Body of pancreas (tissue), 4 donors: ENCODE measurements around the gene SURF4. TPM values are rescaled to one million over a fixed set of nuclear protein-coding genes. Genes with fewer than 3 reads are reported as not detected.

Experiments
- ATAC-seq: fragments of 150-250 bp; one replicate; pipeline ENCODE4 v1.9.1; 2016
- DNase-seq, 4 donors: peaks; one replicate each; pipeline ENCODE4 v3.0.0-alpha.2; 2019
- H3K27ac ChIP-seq, 4 donors: fragments of 200-600 bp; sonication (generic); 1 replicate in 3 of 4; 2 replicates in 1 of 4; pipeline versions ENCODE4 v1.5.1 to v1.6.1; 2016 to 2019; ENCODE audit warnings: mild to moderate bottlenecking in 1 of 4, mixed read lengths in 1 of 4, moderate library complexity in 1 of 4
- H3K27me3 ChIP-seq, 2 donors: fragments of 200-600 bp; sonication (generic); one replicate each; pipeline ENCODE4 v1.6.0; 2016; ENCODE audit warnings: mild to moderate bottlenecking in 1 of 2
- H3K36me3 ChIP-seq, 2 donors: fragments of 200-600 bp; sonication (generic); replicated peaks in 1 of 2; 2 replicates each; pipeline ENCODE4 v1.5.1; 2016; ENCODE audit warnings: low read depth in 2 of 2; ENCODE audit not compliant: insufficient read depth in 1 of 2
- H3K4me1 ChIP-seq: fragments of 200-600 bp; sonication (generic); one replicate; pipeline ENCODE4 v1.6.0; 2016
- H3K4me3 ChIP-seq, 2 donors: fragments of 200-600 bp; sonication (generic); 1 replicate in 1 of 2; 2 replicates in 1 of 2; pipeline ENCODE4 v1.5.1; 2016 to 2019
- H3K9me3 ChIP-seq, 3 donors: fragments of 200-600 bp; sonication (generic); 1 replicate in 2 of 3; 2 replicates in 1 of 3; pipeline ENCODE4 v1.5.1; 2016
- POLR2A ChIP-seq, 3 donors: fragments of 450-650 bp; IDR thresholded peaks; one replicate each; pipeline ENCODE4 v1.6.1; 2016; ENCODE audit warnings: antibody characterized with exemption in 3 of 3, mild to moderate bottlenecking in 2 of 3
- WGBS, 2 donors: methylation state at CpG; one replicate each; pipeline ENCODE4 v1.1.5; 2017; 5-methylcytosine and 5-hydroxymethylcytosine counted together
- intact Hi-C: fragments of 100-400 bp; cut with DNase I; formaldehyde crosslinking; loops from one replicate; pipeline ENCODE4 v1.15.1; 2023
- total RNA-seq, 2 donors: library from RNA; depleted of rRNA; stranded (reverse); fragments of >200 nt; gene quantifications; one replicate each; pipeline ENCODE4 v1.1.0, GENCODE V29; 2016
- TF ChIP-seq, protein P1 (sequence below), 7 experiments: fragments of 450-650 bp in 4 of 7; fragments of 200-600 bp in 3 of 7; sonication (generic) in 3 of 7; IDR thresholded peaks; one replicate each; pipeline ENCODE4 v1.5.1; 2016 to 2019; ENCODE audit warnings: antibody characterized with exemption in 7 of 7

Gene SURF4
- total RNA-seq, 2 donors from 2014 or later, result 93.9 to 109 TPM

DNA sequence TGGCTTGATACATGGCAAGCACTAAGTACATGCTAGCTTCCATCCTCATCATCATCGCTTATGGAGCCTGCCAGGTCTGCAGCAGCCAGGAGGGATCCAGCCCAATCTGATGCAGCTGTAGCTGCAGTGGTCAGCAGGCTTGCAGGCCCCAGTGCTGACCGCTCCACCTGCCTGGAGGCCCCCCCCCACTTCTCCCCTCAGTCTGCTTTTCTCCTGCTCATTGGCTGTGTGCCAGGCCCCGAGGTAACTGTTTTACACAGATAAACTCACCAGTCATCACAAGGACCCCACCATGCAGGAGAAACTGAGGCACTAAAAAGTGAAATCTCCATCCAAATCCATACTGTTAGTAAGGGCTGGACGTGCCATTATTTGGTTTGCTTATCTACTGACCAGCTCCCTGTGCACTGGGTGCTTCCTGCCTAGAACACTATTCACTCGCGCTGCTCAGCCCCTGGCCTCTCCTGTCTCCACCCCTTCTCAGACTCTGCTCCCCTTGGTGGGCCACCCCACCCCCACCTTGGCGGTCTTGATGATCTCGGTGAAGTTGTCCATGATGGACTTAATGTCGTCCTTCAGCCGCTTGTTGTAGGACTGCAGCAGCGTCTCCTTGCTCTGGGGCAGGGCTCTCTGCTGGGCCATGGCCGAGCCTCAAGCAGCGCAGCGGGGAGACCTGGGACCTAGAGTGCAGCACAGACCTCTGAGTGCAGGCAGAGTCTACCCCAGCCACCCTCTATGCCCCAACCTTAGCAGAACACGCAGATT is 29.7 kb downstream of the SURF4 start:
- Histone ChIP-seq H3K27me3 (no peaks in the 10 kb centered on the region), H3K36me3 (peaks cover 9 to 14% of the 10 kb centered on the region in 2 donors), H3K4me1 (peaks cover 27% of the 10 kb centered on the region), H3K4me3 (no peak overlapping the region), H3K27ac (no peak overlapping the region), H3K9me3 (no peaks in the 10 kb centered on the region)
- no peak for ATAC-seq
- intact Hi-C loops, result no loop called here
- TF ChIP-seq, protein P1, sequence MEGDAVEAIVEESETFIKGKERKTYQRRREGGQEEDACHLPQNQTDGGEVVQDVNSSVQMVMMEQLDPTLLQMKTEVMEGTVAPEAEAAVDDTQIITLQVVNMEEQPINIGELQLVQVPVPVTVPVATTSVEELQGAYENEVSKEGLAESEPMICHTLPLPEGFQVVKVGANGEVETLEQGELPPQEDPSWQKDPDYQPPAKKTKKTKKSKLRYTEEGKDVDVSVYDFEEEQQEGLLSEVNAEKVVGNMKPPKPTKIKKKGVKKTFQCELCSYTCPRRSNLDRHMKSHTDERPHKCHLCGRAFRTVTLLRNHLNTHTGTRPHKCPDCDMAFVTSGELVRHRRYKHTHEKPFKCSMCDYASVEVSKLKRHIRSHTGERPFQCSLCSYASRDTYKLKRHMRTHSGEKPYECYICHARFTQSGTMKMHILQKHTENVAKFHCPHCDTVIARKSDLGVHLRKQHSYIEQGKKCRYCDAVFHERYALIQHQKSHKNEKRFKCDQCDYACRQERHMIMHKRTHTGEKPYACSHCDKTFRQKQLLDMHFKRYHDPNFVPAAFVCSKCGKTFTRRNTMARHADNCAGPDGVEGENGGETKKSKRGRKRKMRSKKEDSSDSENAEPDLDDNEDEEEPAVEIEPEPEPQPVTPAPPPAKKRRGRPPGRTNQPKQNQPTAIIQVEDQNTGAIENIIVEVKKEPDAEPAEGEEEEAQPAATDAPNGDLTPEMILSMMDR (IDR thresholded peaks at IDR 0.05), result no peak
- no peak for TF ChIP-seq POLR2A (IDR thresholded peaks at IDR 0.05)
- WGBS, 2 donors, result 51 to 65% methylated on average over 9 to 15 of the region's 15 CpGs
- DNase-seq, result no peak

DNA sequence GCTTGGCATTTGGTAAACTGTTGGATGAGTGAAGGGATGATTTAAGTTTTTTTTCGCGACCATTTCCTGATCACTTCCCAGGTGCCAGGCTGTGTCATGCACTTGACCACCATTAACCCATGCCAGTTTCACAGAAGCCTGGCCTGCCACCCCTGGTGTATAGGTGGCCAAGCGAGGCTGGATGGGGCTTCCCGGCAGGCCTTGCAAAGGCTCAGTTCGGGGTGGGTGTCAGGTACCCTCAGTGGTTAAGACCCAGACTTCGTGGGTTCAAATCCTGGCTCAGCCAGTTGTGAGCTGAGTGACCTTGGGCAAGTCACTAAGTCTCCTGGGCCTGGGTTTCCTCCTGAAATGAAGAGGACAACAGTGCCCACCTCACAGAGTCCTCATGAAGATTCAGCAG is 30.3 kb downstream of the SURF4 start:
- intact Hi-C loops, result no loop called here
- Histone ChIP-seq H3K27ac (no peak overlapping the region), H3K27me3 (no peaks in the 10 kb centered on the region), H3K36me3 (peaks cover 9% of the 10 kb centered on the region in 2 donors), H3K9me3 (no peaks in the 10 kb centered on the region), H3K4me3 (no peak overlapping the region), H3K4me1 (peaks cover 27% of the 10 kb centered on the region)
- ATAC-seq (no peak), DNase-seq (no peak)
- TF ChIP-seq, protein P1 (IDR thresholded peaks at IDR 0.05), result no peak
- no peak for TF ChIP-seq POLR2A (IDR thresholded peaks at IDR 0.05)
- 82 to 84% methylated on average over 6 of the region's 6 CpGs for WGBS, 2 donors

DNA sequence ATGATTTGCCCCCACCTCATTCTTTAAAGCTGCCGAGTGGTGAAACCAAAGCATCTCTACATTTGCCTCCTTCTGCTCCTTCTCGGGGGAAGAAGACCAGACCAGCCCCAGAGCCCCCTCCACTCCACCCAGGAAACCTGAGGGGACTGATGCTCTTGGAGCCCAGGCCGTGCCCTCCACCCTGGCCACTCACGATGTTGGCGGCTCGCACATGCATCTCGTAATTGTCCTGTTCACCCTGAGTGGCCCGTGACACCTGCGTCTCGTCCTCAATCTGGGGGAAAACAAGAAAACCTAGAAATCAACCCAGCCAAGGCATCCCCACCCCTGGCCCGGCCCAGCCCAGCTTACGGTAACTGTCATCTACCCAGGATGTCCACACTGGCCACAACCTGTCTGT is 30.9 kb downstream of the SURF4 start:
- no peak for ATAC-seq
- Histone ChIP-seq H3K4me1 (peaks cover 24% of the 10 kb centered on the region), H3K4me3 (no peak overlapping the region), H3K27me3 (no peaks in the 10 kb centered on the region), H3K36me3 (peaks cover 3 to 7% of the 10 kb centered on the region in 2 donors), H3K9me3 (no peaks in the 10 kb centered on the region), H3K27ac (no peak overlapping the region)
- DNase-seq, result no peak
- 94 to 96% methylated on average over 12 of the region's 12 CpGs for WGBS, 2 donors
- TF ChIP-seq POLR2A (IDR thresholded peaks at IDR 0.05), result no peak
- TF ChIP-seq, protein P1 (IDR thresholded peaks at IDR 0.05), result no peak
- intact Hi-C loops, result no loop called here

DNA sequence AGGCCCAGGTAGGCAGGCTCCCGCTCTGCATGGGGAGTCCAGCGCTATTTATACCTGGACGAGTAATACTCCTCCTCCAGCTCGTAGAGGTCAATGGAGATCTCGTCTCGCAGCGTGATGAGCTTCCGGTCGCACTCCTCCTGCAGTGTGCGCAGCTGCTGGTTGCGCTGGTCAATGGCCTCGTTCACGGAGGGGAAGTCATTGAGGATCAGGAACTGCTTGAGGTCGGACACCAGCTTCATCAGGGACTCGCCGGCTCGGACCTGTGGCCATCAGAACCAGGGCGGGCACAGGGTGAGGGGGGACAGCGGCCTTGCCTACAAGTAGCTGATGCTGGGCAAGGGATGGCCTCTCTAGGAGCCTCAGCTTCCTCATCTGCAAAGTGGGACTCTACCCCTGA is 31.8 kb downstream of the SURF4 start:
- no peaks in the 10 kb centered on the region for H3K27me3 ChIP-seq
- H3K4me1 ChIP-seq, result peaks cover 14% of the 10 kb centered on the region
- H3K36me3 ChIP-seq, result no peaks in the 10 kb centered on the region
- intact Hi-C loops, result no loop called here
- TF ChIP-seq, protein P1 (IDR thresholded peaks at IDR 0.05), result no peak
- no peak for TF ChIP-seq POLR2A (IDR thresholded peaks at IDR 0.05)
- DNase-seq, result no peak
- no peak overlapping the region for H3K27ac ChIP-seq
- H3K9me3 ChIP-seq, result no peaks in the 10 kb centered on the region
- ATAC-seq, result no peak
- 91% methylated on average over 16 to 19 of the region's 19 CpGs for WGBS, 2 donors
- H3K4me3 ChIP-seq, result no peak overlapping the region

DNA sequence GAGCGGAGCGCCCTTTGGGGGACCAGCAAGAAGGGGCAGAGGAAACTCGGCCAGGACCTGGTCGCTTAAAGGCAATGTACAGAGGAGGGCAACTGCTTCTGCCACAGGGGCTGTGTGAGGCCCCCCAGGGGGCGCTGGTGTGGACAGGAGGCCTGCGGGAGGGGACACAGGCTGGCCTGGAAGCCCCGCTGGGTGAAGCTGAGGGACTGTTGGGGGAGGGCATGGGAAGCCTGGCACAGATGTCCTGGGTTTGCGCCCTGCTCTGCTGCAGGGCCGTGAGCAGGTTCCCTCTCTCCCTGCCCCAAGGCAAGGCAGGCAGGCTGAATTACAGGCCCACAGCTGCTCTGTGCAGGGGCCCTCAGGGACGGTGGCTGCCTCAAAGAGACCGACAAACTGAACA is 33.3 kb downstream of the SURF4 start:
- Histone ChIP-seq H3K4me1 (peaks cover 12% of the 10 kb centered on the region), H3K9me3 (no peaks in the 10 kb centered on the region), H3K4me3 (no peak overlapping the region), H3K36me3 (no peaks in the 10 kb centered on the region), H3K27me3 (no peaks in the 10 kb centered on the region), H3K27ac (no peak overlapping the region)
- TF ChIP-seq, protein P1 (IDR thresholded peaks at IDR 0.05), result no peak
- TF ChIP-seq POLR2A (IDR thresholded peaks at IDR 0.05), result no peak
- 83% methylated on average over 7 to 11 of the region's 11 CpGs for WGBS, 2 donors
- peak in 1 of 4 donors; percentile 13 for DNase-seq
- ATAC-seq, result no peak
- intact Hi-C loops, result no loop called here
